SK-N-SH treated with all-trans-retinoic acid at 6 μM for 48 hours (cell line): Measurements from ENCODE around the gene ASB13.

Experiments
- ATAC-seq: fragments of 200-7000 bp; cut with Tn5 transposase; 3 replicates; pipeline ENCODE4 v1.9.1; 2020; ENCODE audit warnings: mild to moderate bottlenecking, moderate library complexity
- ARNTL ChIP-seq: fragments of 450-650 bp; formaldehyde crosslinking; IDR thresholded peaks from 2 replicates; pipeline ENCODE4 v1.5.0; 2020; ENCODE audit warnings: low read depth, mild to moderate bottlenecking, moderate library complexity, borderline replicate concordance
- BACH2 ChIP-seq: fragments of 250-450 bp; sonication (Bioruptor Pico); IDR thresholded peaks from 2 replicates; pipeline ENCODE4 v1.9.0; 2021; ENCODE audit warnings: mild to moderate bottlenecking, borderline replicate concordance
- CREB5 ChIP-seq: fragments of 250-450 bp; sonication (Bioruptor Pico); IDR thresholded peaks from 2 replicates; pipeline ENCODE4 v1.5.1; 2020; ENCODE audit warnings: low read depth, mild to moderate bottlenecking, moderate library complexity
- CSRNP3 ChIP-seq: fragments of 250-450 bp; sonication (Bioruptor Pico); IDR thresholded peaks from 2 replicates; pipeline ENCODE4 v1.5.1; 2021; ENCODE audit warnings: mild to moderate bottlenecking, moderate library complexity
- ESRRG ChIP-seq: fragments of 250-450 bp; sonication (Bioruptor Pico); IDR thresholded peaks from 2 replicates; pipeline ENCODE4 v1.6.1; 2021; ENCODE audit warnings: mild to moderate bottlenecking
- GLIS3 ChIP-seq: fragments of 250-450 bp; sonication (Bioruptor Pico); IDR thresholded peaks from 2 replicates; pipeline ENCODE4 v1.5.0; 2020; ENCODE audit warnings: mild to moderate bottlenecking, moderate library complexity
- ISL1 ChIP-seq: fragments of 250-450 bp; sonication (Bioruptor Pico); IDR thresholded peaks from 2 replicates; pipeline ENCODE4 v2.1.2; 2022; ENCODE audit warnings: mild to moderate bottlenecking, moderate library complexity
- OSR1 ChIP-seq: fragments of 250-450 bp; sonication (Bioruptor Pico); IDR thresholded peaks from 2 replicates; pipeline ENCODE4 v1.8.0; 2022; ENCODE audit warnings: moderate library complexity, mild to moderate bottlenecking, inconsistent platforms
- PATZ1 ChIP-seq: fragments of 250-450 bp; sonication (Bioruptor Pico); IDR thresholded peaks from 2 replicates; pipeline ENCODE4 v1.8.0; 2020; ENCODE audit warnings: mild to moderate bottlenecking, moderate library complexity, borderline replicate concordance
- POU6F1 ChIP-seq: fragments of 250-450 bp; sonication (Bioruptor Pico); IDR thresholded peaks from 2 replicates; pipeline ENCODE4 v1.8.0; 2021; ENCODE audit warnings: low read depth, mild to moderate bottlenecking, moderate library complexity, borderline replicate concordance
- PPARA ChIP-seq: fragments of 250-450 bp; sonication (Bioruptor Pico); IDR thresholded peaks from 2 replicates; pipeline ENCODE4 v1.5.0; 2020; ENCODE audit warnings: mild to moderate bottlenecking, borderline replicate concordance
- RARB ChIP-seq: fragments of 250-450 bp; sonication (Bioruptor Pico); IDR thresholded peaks from 2 replicates; pipeline ENCODE4 v1.8.0; 2021; ENCODE audit warnings: mild to moderate bottlenecking, moderate library complexity
- SNAI2 ChIP-seq: fragments of 250-450 bp; sonication (Bioruptor Pico); IDR thresholded peaks from 2 replicates; pipeline ENCODE4 v1.5.0; 2020; ENCODE audit warnings: mild to moderate bottlenecking, moderate library complexity
- TCF4 ChIP-seq: fragments of 250-450 bp; sonication (Bioruptor Pico); IDR thresholded peaks from 2 replicates; pipeline ENCODE4 v1.8.0; 2021; ENCODE audit warnings: mild to moderate bottlenecking, moderate library complexity, borderline replicate concordance
- TOX ChIP-seq: fragments of 250-450 bp; sonication (Bioruptor Pico); IDR thresholded peaks from 2 replicates; pipeline ENCODE4 v1.8.0; 2021; ENCODE audit warnings: mild to moderate bottlenecking, moderate library complexity, borderline replicate concordance
- ZC3H10 ChIP-seq: fragments of 250-450 bp; sonication (Bioruptor Pico); IDR thresholded peaks from 2 replicates; pipeline ENCODE4 v1.5.1; 2021; ENCODE audit warnings: mild to moderate bottlenecking, moderate library complexity
- ZFP3 ChIP-seq: fragments of 250-450 bp; sonication (Bioruptor Pico); IDR thresholded peaks from 2 replicates; pipeline ENCODE4 v1.5.0; 2020; ENCODE audit warnings: mild to moderate bottlenecking, moderate library complexity
- ZFP30 ChIP-seq: fragments of 450-650 bp; formaldehyde crosslinking; IDR thresholded peaks from 2 replicates; pipeline ENCODE4 v1.5.0; 2022; ENCODE audit warnings: mild to moderate bottlenecking, moderate library complexity
- ZNF565 ChIP-seq: fragments of 450-650 bp; formaldehyde crosslinking; conservative IDR thresholded peaks from 2 replicates; pipeline ENCODE4 v1.5.0; 2020; ENCODE audit warnings: low read depth, mild to moderate bottlenecking, moderate library complexity
- ZNF70 ChIP-seq: fragments of 450-650 bp; formaldehyde crosslinking; IDR thresholded peaks from 2 replicates; pipeline ENCODE4 v1.5.0; 2020; ENCODE audit warnings: mild to moderate bottlenecking, moderate library complexity

Gene ASB13

GRCh38 chr10:5656737-5657579, 9.4 kb downstream of the ASB13 start:
- ATAC-seq, result no peak
- no peak for TF ChIP-seq BACH2
- no peak for TF ChIP-seq ESRRG (CRISPR knock-in tag)
- no peak for TF ChIP-seq GLIS3 (CRISPR knock-in tag)
- no peak for TF ChIP-seq ZFP30 (CRISPR knock-in tag)
- no peak for TF ChIP-seq ISL1 (CRISPR knock-in tag)
- TF ChIP-seq TCF4 (CRISPR knock-in tag), result no peak
- no peak for TF ChIP-seq POU6F1 (CRISPR knock-in tag)
- TF ChIP-seq PPARA, result no peak
- no peak for TF ChIP-seq ARNTL (CRISPR knock-in tag)
- no peak for TF ChIP-seq ZC3H10 (CRISPR knock-in tag)
- TF ChIP-seq TOX, result no peak
- TF ChIP-seq SNAI2 (CRISPR knock-in tag), result no peak
- TF ChIP-seq CSRNP3 (CRISPR knock-in tag), result no peak
- TF ChIP-seq OSR1 (CRISPR knock-in tag), result no peak
- TF ChIP-seq ZFP3 (CRISPR knock-in tag), result no peak
- TF ChIP-seq CREB5 (CRISPR knock-in tag), result no peak
- TF ChIP-seq ZNF565 (CRISPR knock-in tag), result no peak

DNA sequence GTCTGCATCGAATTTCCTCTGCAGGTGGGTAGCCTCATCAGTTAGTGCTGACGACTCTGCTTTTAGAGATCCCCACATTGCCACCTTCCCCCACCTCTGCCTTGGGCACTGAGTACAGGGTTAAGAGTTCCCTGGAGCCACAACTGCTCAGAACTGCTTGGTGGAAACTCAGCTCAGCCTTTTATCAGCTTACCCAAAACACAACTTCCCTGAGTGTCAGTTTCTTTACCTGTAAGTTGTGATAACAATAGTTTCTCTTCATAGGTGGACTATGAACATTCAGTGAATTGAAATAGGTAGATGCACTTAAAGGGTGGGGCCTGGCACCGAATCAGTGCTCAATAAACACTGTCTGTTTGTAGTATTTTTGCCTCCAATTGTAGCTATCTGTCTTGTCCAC, 11.3 kb downstream of the ASB13 start:
- TF ChIP-seq CREB5 (CRISPR knock-in tag) (no peak), PPARA (no peak), SNAI2 (CRISPR knock-in tag) (no peak), ARNTL (CRISPR knock-in tag) (no peak), OSR1 (CRISPR knock-in tag) (no peak), RARB (no peak)
- no peak for ATAC-seq

DNA sequence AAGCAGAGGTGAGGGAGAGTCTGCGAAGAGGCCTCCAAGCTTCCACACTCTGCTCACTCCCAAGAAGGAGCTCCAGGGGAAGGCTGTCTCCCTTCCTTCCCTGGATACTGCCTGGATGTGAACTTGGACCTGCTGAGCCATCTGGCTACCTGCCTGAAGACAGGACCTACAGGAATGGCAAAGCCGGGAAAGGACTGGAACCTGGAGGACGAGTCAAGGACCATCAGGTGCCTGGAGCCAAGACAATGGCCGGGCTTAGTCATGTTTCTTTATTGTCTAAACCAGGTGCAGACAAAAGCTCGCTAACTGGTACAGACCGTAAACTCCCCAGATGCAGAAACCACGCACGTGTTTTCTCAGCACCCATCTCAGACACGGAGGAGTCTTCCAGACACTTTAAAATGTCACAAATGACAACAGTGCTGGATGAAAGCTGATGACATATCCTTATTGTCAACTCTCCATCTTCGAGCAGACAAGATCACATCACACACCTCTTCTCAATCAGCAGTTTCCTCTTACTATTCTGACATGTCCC, 12.1 kb downstream of the ASB13 start:
- TF ChIP-seq BACH2, result no peak
- TF ChIP-seq ESRRG (CRISPR knock-in tag), result no peak
- TF ChIP-seq, all 23 proteins: peak for 0
- ATAC-seq, result no peak

DNA sequence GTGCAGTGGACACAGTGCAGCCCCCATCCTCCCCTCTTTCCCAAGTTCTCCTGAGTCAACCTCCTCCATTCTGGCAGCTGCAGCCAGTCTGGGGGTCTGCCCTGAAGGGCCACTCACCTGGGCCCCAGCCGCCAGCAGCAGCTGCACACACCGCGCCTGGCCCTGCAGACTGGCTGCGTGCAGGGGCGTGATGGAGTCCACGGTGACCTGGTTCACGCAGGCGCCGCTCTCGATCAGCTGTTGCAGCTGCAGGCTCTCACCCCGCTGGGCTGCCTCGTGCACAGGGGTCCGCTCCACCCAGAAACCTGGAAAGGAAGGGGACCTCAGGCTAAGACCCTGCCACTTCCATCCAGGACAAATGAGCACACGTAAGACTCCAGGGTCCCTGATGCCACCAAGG, 13.6 kb downstream of the ASB13 start:
- no peak for ATAC-seq
- no peak for TF ChIP-seq ZNF70 (CRISPR knock-in tag)
- no peak for TF ChIP-seq SNAI2 (CRISPR knock-in tag)
- no peak for TF ChIP-seq ZNF565 (CRISPR knock-in tag)
- TF ChIP-seq PATZ1 (CRISPR knock-in tag), result no peak
- no peak for TF ChIP-seq ZC3H10 (CRISPR knock-in tag)
- no peak for TF ChIP-seq ISL1 (CRISPR knock-in tag)
